Activated CD8-positive, alpha-beta memory T cell treated with anti-CD3 and anti-CD28 coated beads, Interleukin-2, amount 50 U/mL, for 48 hours (primary cell): ENCODE data around the gene SRF.

ENCODE experiments used
- DNase-seq: peaks from one replicate; pipeline ENCODE4 v3.0.0-alpha.2; 2020

The SRF gene

DNA sequence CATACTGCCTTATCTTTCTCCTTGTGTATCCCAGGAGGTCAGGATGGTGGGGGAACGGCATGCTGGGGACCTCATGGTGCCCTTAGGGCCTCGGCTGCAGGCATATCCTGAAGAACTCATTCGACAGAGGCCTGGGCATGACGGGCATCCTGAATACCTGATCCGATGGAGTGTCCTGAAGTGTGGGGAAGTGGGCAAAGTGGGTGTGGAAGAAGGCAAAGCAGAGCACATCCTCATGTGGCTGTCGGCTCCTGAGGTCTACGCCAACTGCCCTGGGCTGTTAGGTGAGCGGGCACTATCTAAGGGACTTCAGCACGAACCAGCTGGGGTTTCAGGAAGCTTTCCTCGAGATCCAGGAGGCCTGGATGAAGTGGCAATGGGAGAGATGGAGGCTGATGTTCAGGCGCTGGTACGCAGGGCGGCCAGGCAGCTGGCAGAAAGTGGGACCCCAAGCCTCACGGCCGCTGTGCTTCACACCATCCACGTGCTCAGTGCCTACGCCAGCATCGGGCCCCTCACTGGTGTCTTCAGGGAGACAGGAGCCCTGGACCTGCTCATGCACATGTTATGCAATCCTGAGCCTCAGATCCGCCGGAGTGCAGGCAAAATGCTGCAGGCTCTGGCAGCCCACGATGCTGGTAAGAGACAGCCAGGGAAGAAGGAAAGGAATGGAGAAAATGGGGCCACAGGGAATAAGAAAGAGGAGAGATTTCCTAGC lies 13.4 kb downstream of the SRF start:
- no peak for DNase-seq

DNA sequence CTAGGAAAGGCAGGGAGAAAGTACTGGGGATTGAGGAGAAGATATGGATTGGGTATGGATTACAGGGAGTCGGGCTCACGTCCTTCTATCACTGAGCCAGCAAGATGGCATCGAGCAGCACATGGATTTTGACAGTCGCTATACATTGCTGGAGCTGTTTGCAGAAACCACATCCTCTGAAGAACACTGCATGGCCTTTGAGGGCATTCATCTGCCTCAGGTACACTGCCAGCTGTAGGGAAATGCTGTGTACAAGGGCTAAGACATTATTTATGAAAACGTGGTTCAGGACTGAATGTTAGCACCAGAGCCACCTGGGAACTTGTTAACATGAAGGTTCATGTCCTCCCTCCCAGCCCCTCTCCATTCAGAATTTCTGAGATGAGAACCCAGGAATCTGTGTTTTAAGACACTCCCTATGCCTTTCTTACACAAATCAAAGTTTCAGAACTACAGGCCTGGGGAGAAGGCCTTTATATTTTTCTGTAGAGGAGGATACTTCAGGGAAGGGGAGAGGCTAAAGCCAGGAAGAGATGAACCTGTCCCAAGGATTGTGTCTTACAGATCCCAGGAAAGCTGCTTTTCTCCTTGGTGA lies 14.4 kb downstream of the SRF start:
- DNase-seq = no peak

DNA sequence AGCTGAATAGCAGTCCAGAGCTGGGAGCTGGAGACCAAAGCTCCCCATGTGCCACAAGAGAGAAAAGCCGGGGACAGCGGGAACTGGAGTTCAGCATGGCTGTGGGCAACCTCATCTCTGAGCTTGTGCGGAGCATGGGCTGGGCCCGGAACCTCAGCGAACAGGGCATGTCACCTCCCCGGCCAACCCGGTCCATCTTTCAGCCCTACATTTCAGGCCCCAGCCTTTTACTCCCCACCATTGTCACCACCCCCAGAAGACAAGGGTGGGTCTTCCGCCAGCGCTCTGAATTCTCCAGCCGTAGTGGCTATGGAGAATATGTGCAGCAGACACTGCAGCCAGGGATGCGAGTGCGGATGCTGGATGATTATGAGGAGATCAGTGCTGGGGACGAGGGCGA lies 14.9 kb downstream of the SRF start:
- DNase-seq = no peak

DNA sequence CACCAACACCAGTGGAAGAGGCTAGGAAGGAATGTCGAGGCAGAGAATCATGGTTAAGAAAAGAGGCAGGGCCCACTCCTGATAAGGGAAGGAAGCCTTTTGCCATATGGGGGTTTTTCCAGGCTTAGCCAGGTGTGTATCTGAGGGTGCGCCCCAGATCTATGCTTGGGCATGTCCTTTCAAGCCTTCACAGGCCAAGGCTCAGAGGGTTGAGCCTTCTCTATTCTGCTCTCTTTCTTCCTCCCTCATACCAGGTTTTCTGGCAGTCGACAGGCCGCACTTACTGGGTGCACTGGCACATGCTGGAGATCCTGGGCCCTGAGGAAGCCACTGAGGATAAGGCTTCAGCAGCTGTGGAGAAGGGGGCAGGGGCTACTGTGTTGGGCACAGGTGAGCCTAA lies 15.6 kb downstream of the SRF start:
- DNase-seq = no peak

DNA sequence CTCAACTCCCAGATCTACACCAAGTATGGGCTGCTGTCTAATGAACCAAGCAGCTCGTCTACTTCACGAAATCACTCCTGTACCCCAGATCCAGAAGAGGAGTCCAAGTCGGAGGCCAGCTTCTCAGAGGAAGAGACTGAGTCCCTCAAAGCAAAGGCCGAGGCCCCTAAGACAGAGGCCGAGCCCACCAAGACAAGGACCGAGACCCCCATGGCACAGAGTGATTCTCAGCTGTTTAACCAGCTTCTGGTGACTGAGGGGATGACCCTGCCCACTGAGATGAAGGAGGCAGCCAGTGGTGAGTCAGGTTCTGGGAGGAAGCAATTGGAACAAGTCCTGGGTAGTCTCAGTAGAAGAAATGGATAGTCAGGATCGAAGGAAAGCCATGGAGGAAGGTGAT lies 16.8 kb downstream of the SRF start:
- DNase-seq = peak; percentile 30

DNA sequence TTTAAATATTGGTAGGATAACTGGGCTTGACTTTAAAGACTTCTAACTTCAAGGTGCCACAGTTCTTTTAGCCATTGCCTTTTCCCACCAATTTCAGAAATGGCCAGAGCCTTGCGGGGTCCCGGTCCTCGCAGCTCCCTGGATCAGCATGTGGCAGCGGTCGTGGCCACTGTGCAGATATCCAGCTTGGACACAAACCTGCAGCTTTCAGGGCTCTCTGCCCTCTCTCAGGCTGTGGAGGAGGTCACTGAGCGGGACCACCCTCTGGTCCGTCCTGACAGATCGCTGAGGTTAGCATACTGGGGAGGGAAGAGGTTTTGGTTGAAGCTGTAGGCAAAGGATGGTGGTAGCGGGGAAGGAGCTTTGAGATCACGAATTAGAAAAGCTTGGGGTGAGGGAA lies 17.4 kb downstream of the SRF start:
- peak; percentile 45 for DNase-seq

DNA sequence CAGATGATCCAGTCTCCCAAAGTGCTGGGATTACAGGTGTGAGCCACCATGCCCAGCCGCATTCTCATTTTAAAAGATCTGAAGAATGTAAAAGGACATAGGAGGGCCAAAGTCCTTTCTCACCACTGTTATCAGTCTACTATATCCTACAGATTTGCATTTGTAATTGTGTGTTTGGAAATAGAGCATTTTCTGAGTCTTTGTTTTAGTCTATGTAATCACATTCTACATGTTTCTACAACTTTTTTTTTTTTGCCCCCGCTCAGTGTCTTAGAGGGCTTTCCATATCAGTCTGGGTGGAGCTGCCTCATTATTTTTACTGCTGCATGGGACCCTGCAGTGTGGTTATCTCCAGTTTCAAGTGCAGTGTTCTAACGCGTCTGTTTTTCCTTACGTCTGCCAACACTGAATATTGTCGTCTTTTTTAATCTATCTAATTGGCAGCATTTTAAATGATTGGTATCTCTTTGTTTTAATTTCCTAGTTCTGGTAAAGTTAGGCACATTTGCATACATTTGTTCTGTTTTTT lies 18.8 kb downstream of the SRF start:
- DNase-seq = no peak

DNA sequence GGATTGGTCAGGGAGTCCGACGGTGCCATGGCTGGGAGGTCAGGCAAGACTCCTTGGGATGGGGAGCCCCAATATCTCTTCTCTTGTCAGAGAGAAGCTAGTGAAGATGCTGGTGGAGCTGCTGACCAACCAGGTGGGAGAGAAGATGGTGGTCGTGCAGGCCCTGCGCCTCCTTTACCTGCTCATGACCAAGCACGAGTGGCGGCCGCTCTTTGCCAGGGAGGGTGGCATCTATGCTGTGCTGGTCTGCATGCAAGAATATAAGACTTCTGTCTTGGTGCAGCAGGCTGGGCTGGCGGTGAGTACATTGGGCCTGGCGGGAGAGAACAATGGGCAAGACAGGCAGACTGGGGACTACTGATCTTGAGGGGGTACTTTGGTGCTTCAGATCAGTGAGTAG lies 21.8 kb downstream of the SRF start:
- no peak for DNase-seq

DNA sequence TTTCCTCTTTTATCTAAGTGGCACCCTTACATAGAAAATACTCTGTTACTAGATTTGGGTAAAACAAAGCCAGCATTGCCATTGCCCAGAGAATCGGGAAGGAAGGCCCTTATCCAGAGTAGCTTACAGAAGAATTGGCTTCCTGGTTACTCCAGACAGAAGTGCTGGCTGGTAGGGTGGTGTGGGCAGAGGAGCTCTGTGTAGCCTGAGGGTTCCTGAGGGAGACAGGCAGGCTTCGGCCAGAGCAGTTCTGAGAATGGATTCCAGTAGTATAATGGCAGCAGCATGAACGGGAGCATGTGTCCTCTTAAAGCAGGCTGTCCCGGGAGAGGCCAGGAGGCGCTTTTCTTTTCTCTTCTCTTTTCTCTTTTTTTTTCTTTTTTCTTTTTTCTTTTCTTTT lies 22.9 kb downstream of the SRF start:
- DNase-seq = peak; percentile 36

DNA sequence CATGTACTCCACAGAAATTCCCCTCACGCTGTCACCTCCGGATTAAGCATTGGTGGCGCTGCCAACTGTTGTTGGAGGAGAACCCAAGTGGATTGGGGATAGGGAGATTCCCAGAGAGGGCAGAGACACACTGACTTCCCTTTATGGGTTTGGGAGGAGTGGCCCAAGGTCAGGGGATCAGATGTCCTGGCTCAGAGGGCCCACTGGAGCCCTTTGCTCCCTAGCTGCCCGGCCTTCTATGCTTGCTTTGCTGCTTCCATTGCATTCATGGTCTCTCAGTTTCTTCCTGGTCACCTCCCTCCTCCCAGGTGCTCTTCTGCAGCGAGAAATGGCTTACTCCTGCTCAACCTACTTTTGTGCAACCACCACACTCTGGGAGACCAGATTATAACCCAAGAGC lies 25.3 kb downstream of the SRF start:
- no peak for DNase-seq

DNA sequence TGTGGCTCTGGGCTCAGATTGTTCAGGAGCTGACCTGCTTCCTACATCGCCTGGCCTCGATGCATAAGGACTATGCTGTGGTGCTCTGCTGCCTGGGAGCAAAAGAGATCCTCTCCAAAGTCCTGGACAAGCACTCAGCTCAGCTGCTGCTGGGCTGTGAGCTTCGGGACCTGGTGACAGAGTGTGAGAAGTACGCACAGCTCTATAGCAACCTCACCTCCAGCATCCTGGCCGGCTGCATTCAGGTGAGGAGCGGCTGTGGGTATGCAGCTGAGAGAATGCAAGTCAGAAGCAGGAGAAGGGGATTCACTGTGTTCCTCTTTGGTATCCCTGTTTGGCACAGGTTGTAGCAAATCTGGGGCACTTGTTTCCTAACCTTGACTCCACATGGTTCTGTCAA lies 28.8 kb downstream of the SRF start:
- DNase-seq = no peak

DNA sequence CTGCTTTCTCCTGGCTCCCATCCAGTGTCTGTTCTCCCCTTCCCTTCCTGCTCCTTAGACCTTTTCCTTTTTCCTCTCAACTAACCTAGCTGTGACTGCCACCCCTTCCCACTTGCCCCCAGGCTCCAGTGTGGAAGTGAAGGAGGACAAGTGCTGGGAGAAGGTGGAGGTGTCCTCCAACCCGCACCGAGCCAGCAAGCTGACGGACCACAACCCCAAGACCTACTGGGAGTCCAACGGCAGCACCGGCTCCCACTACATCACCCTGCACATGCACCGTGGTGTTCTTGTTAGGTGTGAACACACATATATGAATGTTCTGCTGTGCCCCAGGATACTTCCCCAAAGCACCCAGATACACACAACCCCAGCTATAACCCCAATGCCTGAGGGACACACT lies 29.5 kb downstream of the SRF start:
- no peak for DNase-seq

DNA sequence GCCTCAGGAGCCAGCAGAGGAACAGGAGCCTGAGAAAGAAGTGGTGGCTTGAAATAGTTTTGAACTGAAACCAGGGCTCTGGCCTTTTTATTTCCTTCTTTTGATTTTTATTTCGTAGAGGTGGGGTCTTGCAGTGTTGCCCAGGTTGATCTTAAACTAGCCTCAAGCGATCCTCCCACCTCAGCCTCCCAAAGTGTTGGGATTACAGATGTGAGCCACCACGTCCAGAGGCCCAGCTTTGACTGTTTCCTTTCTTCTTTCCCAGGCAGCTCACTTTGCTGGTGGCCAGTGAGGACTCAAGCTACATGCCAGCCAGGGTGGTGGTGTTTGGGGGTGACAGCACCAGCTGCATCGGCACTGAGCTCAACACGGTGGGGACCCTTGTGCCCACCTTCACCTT lies 31.4 kb downstream of the SRF start:
- no peak for DNase-seq

DNA sequence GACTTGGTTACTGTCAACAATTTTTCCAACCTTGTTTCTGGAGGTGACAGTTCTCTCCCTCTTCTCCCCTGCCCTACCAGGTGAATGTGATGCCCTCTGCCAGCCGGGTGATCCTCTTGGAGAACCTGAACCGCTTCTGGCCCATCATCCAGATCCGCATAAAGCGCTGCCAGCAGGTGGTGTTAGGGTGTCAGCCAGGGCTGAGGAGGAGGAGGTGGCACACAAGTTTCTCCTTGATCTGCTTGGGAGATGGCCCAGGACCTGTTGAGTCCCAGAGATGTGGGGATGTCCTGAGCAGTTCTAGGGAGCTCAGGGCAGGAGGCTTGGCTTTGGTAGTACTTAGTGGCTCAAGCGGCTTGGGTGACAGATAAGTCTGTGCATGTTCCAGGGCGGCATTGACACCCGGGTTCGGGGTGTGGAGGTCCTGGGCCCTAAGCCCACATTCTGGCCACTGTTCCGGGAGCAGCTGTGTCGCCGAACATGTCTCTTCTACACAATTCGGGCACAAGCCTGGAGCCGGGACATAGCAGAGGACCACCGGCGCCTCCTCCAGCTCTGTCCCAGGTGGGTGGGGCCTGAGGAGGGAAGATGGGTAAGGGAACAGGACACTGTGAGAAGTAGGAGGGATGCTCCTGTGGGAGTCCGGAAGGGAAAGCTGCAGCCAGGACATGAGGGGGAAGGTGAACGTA lies 32.1 kb downstream of the SRF start:
- no peak for DNase-seq

DNA sequence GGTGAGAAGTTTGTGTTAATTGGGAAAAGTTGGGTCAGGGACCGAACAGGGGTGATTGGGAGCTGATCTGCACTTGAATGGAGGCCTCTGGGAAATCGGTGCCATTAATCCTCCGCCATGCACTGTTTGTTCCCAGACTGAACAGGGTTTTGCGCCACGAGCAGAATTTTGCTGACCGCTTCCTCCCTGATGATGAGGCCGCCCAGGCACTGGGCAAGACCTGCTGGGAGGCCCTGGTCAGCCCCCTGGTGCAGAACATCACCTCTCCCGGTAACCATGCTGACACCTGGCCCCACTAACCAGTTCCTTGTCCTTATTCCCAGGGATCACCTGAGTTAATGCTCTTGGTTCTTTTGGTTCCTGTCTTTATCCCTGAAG lies 32.6 kb downstream of the SRF start:
- no peak for DNase-seq

DNA sequence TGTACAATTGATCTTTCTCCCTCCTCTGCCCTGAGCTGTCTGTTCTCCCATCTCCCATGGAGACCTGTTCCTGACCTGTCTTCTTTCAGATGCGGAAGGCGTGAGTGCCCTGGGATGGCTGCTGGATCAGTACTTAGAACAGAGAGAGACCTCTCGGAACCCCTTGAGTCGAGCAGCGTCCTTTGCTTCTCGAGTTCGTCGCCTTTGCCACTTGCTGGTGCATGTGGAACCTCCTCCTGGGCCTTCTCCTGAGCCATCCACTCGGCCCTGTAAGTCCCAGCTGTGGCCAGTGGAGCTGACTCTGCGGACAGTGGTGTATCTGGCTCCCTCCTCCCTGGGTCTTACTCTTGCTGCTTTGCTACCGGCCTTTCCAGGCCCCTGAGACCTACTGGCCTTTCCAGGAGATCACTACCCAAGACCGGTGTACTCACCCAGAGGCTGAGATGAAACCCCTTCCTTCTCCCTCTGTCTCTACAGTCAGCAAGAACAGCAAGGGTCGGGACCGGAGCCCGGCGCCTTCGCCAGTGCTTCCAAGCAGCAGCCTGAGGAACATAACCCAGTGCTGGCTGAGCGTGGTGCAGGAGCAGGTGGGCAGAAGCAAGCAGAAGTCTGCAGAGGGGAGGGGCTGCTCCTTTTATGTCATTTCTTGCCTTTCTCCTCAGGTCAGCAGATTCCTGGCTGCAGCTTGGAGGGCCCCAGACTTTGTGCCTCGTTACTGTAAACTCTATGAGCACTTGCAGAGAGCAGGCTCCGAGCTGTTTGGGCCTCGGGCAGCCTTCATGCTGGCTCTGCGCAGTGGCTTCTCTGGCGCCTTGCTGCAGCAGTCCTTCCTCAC lies 33.4 kb downstream of the SRF start:
- DNase-seq = no peak

DNA sequence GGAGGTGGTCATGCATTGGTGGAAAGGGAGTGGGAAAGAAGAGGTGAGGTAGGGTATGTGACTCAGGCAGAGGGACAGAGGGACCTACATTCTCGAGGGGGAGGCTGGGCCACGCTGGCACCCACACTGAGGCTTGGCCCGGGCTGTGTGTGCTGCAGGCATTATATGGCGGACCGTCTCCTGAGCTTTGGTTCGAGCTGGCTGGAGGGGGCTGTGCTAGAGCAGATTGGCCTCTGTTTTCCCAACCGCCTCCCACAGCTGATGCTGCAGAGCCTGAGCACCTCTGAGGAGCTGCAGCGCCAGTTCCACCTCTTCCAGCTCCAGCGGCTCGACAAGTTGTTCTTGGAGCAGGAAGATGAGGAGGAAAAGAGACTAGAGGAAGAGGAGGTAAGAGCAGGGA lies 34.8 kb downstream of the SRF start:
- no peak for DNase-seq

DNA sequence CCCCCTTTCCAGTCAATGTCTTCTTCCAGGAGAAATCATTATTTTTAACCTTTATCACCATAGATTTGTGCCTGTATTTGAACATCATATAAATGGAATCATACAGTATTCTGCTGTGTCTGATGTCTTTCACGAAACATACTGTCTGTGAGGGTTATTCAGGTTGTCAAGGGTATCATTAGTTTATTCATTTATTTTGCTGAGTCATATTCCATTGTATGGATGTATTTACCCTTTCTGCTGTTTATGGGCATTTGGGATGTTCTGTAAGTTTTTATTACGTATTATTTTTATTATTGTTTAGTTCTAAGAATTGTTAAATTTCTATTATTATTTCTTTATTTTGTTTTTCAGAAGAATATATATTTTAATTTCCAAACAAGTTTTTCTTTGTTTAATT lies 36.2 kb downstream of the SRF start:
- DNase-seq = no peak

DNA sequence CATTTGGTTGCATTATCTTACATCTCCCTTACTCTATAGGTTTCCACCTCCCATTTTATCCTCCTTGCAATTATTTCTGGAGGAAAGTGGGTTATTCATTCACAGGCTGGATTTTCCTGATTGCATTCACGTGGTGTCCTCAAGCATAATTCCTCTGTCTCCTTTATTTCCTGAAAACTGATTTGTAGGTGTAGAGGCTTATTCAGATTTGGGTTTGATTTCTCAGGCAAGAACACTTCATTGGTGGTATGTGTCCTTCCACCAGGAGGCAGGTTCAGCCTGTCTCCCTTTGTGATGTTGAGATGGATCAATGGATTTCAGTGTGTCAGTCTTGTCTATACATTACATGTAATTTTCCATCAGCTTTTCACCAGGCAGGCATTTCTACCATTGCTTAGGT lies 40.9 kb downstream of the SRF start:
- no peak for DNase-seq

DNA sequence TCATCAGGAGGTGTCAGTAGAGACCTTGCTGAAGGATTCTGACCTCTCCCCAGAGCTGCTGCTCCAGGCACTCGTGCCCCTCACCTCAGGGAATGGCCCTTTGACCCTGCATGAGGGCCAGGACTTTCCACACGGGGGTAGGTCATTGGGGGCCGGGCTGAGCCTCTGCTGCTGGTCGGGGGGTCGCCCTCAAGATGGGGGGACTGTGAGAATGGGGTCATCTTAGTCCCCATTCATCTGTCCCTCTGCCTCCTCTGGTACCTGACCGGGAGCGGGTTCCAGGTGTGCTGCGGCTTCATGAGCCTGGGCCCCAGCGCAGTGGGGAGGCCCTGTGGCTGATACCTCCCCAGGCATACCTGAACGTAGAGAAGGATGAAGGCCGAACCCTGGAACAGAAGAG lies 42.4 kb downstream of the SRF start:
- DNase-seq = no peak

DNA sequence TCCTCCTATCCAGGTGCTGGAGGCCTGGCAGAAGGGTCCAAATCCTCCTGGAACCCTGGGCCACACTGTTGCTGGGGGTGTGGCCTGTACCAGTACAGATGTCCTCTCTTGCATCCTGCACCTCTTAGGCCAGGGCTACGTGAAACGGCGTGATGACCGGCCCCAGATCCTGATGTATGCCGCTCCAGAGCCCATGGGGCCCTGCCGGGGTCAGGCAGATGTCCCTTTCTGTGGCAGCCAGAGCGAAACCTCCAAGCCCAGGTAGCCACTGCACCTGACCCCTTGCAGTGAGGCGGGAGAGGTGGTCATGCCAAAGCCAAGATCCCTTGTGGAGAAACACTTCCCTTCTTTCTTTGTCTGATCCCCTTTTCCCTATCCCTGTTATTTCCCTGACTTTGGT lies 44.0 kb downstream of the SRF start:
- peak; percentile 41 for DNase-seq

DNA sequence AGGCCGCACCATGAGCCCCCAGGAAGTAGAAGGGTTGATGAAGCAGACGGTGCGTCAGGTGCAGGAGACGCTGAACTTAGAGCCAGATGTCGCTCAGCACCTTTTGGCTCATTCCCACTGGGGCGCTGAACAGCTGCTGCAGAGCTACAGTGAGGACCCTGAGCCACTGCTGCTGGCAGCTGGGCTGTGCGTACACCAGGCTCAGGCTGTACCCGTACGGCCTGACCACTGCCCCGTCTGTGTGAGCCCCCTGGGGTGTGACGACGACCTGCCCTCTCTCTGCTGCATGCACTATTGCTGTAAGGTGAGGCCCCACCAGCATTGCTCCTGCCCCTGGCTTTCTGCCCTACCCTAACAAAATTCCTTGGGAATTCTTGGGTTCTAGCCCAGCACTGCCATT lies 45.1 kb downstream of the SRF start:
- DNase-seq = no peak

DNA sequence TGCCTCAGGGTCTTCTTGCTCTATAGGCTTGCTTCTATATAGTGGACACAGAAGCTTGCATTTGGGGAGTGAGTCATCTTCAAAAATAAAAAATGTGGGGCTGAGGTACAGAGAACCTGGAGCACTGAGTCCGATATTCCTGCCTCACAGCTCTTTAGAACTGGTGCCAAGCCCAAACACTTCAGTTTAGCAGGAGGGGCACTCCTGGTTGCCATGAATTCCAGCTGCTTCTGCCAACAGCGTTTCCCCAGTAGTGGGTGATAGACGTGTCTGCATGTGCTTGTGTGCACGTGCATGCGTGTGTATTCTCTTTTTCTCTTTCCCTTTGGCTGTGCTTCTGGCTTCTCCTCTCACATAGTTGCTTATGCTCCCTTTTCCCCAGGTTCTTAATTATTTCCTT lies 46.3 kb downstream of the SRF start:
- no peak for DNase-seq

DNA sequence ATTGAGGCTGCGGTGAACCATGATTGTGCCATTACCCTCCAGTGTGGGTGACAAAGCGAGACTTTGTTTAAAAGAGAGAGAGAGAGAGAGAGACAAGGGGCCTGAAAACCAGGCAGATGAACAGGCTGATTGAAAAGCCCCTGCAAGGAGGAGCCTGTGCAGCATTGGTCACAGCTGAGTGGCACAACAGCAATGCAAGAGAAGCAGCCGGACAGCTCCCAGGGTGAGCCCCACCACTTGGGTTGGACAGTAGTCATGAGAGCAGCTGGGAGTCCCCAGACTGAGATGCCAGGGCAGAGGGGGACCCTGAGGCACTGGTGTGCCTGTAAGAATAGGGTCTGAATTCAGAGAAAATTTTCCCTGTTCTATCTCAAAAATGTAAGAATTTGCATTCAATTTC lies 48.0 kb downstream of the SRF start:
- DNase-seq = no peak
